HEK293 (cell line): ENCODE data around the gene LXN.

Experiments
- CTCF ChIA-PET: fragments of 350-600 bp; formaldehyde crosslinking; extraction: SDS; loops from one replicate; lab custom pipeline; 2021; ENCODE audit warnings: antibody characterized with exemption; lab: Yijun Ruan, JAX
- POLR2A ChIA-PET: fragments of 300-600 bp; formaldehyde crosslinking; extraction: SDS; loops from one replicate; lab custom pipeline; 2020; ENCODE audit warnings: antibody characterized with exemption, inconsistent platforms; lab: Yijun Ruan, JAX
- H3K27ac ChIP-seq: fragments of 200-500 bp; sonication (Bioruptor generic); 2 replicates; pipeline ENCODE4 v1.5.1; 2014; ENCODE audit warnings: low read depth, low read length, control low read depth, inconsistent platforms; ENCODE audit errors: extremely low read depth
- H3K36me3 ChIP-seq, 2 experiments: fragments of 200-500 bp in 1 of 2; sonication (Bioruptor generic) in 1 of 2; 1 replicate in 1 of 2; 2 replicates in 1 of 2; pipeline ENCODE4 v1.5.1; 2014 to 2017; ENCODE audit warnings: inconsistent platforms in 2 of 2, low read length in 2 of 2; ENCODE audit not compliant: control insufficient read depth in 2 of 2, insufficient read depth in 1 of 2
- H3K4me1 ChIP-seq: fragments of 200-500 bp; sonication (Bioruptor generic); 2 replicates; pipeline ENCODE4 v1.5.1; 2014; ENCODE audit warnings: mild to moderate bottlenecking, low read length, inconsistent platforms; ENCODE audit not compliant: control insufficient read depth, insufficient read depth
- H3K4me3 ChIP-seq: 2 replicates; pipeline ENCODE4 v1.5.1; 2011; ENCODE audit warnings: low read depth, mild to moderate bottlenecking, control low read depth, low read length, moderate library complexity
- H3K9me3 ChIP-seq: fragments of 200-500 bp; sonication (Bioruptor generic); 2 replicates; pipeline ENCODE4 v1.5.1; 2014; ENCODE audit warnings: low read depth, low read length, inconsistent platforms; ENCODE audit not compliant: control insufficient read depth, insufficient read depth
- ATF2 ChIP-seq: fragments of 450-650 bp; formaldehyde crosslinking; IDR thresholded peaks from 2 replicates; pipeline ENCODE4 v1.5.1; 2016; ENCODE audit warnings: missing biosample characterization, missing genetic modification characterization, low read depth
- KLF7 ChIP-seq: fragments of 450-650 bp; formaldehyde crosslinking; IDR thresholded peaks from 2 replicates; pipeline ENCODE4 v1.5.1; 2016; ENCODE audit warnings: missing biosample characterization, missing genetic modification characterization, borderline replicate concordance
- RBAK ChIP-seq: fragments of 450-650 bp; formaldehyde crosslinking; IDR thresholded peaks from 2 replicates; pipeline ENCODE4 v1.5.1; 2016; ENCODE audit warnings: missing biosample characterization, missing genetic modification characterization
- ZBTB17 ChIP-seq: fragments of 450-650 bp; formaldehyde crosslinking; IDR thresholded peaks from 2 replicates; pipeline ENCODE4 v1.5.1; 2016; ENCODE audit warnings: missing biosample characterization, missing genetic modification characterization
- ZFP37 ChIP-seq: fragments of 450-650 bp; formaldehyde crosslinking; IDR thresholded peaks from 2 replicates; pipeline ENCODE4 v1.5.1; 2016; ENCODE audit warnings: missing biosample characterization, missing genetic modification characterization
- ZNF112 ChIP-seq: fragments of 450-650 bp; formaldehyde crosslinking; IDR thresholded peaks from 2 replicates; pipeline ENCODE4 v1.5.0; 2017; ENCODE audit warnings: missing biosample characterization, missing genetic modification characterization
- ZNF175 ChIP-seq: fragments of 450-650 bp; formaldehyde crosslinking; IDR thresholded peaks from 2 replicates; pipeline ENCODE4 v1.5.1; 2016; ENCODE audit warnings: missing biosample characterization, missing genetic modification characterization
- ZNF19 ChIP-seq: fragments of 450-650 bp; formaldehyde crosslinking; IDR thresholded peaks from 2 replicates; pipeline ENCODE4; 2016; ENCODE audit warnings: missing biosample characterization, missing genetic modification characterization, low read depth
- ZNF2 ChIP-seq: fragments of 450-650 bp; formaldehyde crosslinking; IDR thresholded peaks from 2 replicates; pipeline ENCODE4 v1.5.1; 2016; ENCODE audit warnings: missing biosample characterization, missing genetic modification characterization
- ZNF223 ChIP-seq: fragments of 450-650 bp; formaldehyde crosslinking; IDR thresholded peaks from 2 replicates; pipeline ENCODE4 v1.5.1; 2016; ENCODE audit warnings: missing biosample characterization, missing genetic modification characterization
- ZNF239 ChIP-seq: fragments of 450-650 bp; formaldehyde crosslinking; IDR thresholded peaks from 2 replicates; pipeline ENCODE4 v1.5.1; 2016; ENCODE audit warnings: missing biosample characterization, missing genetic modification characterization
- ZNF274 ChIP-seq, 2 experiments: fragments of 200-500 bp in 1 of 2; fragments of 450-650 bp in 1 of 2; sonication (Bioruptor generic) in 1 of 2; formaldehyde crosslinking in 1 of 2; IDR thresholded peaks; 2 replicates each; pipeline versions ENCODE4 v1.5.1 to v1.6.1; 2014 to 2016; ENCODE audit warnings: borderline replicate concordance in 1 of 2, inconsistent platforms in 1 of 2, low read length in 1 of 2, missing biosample characterization in 1 of 2, missing genetic modification characterization in 1 of 2
- ZNF449 ChIP-seq: fragments of 450-650 bp; formaldehyde crosslinking; IDR thresholded peaks from 2 replicates; pipeline ENCODE4 v1.5.1; 2017; ENCODE audit warnings: missing biosample characterization, mild to moderate bottlenecking, missing genetic modification characterization, moderate library complexity
- ZNF514 ChIP-seq: fragments of 450-650 bp; formaldehyde crosslinking; IDR thresholded peaks from 2 replicates; pipeline ENCODE4 v1.5.1; 2016; ENCODE audit warnings: missing biosample characterization, missing genetic modification characterization
- ZNF544 ChIP-seq: fragments of 450-650 bp; formaldehyde crosslinking; IDR thresholded peaks from 2 replicates; pipeline ENCODE4 v1.5.0; 2017; ENCODE audit warnings: missing biosample characterization, missing genetic modification characterization
- ZNF548 ChIP-seq: fragments of 450-650 bp; formaldehyde crosslinking; IDR thresholded peaks from 2 replicates; pipeline ENCODE4 v1.5.1; 2016; ENCODE audit warnings: missing biosample characterization, missing genetic modification characterization
- ZNF560 ChIP-seq: fragments of 450-650 bp; formaldehyde crosslinking; IDR thresholded peaks from 2 replicates; pipeline ENCODE4 v1.5.1; 2017; ENCODE audit warnings: missing biosample characterization, missing genetic modification characterization, borderline replicate concordance
- ZNF561 ChIP-seq: fragments of 450-650 bp; IDR thresholded peaks from 2 replicates; pipeline ENCODE4 v1.5.1; 2018; ENCODE audit warnings: missing biosample characterization, missing genetic modification characterization, borderline replicate concordance
- ZNF600 ChIP-seq: fragments of 450-650 bp; formaldehyde crosslinking; IDR thresholded peaks from 2 replicates; pipeline ENCODE4 v1.5.1; 2016; ENCODE audit warnings: missing biosample characterization, missing genetic modification characterization
- ZNF626 ChIP-seq: fragments of 450-650 bp; sonication (Bioruptor Pico); formaldehyde crosslinking; IDR thresholded peaks from 2 replicates; pipeline ENCODE4 v1.5.1; 2018; ENCODE audit warnings: missing biosample characterization, missing genetic modification characterization, inconsistent platforms
- ZNF777 ChIP-seq: fragments of 450-650 bp; formaldehyde crosslinking; IDR thresholded peaks from 2 replicates; pipeline ENCODE4 v1.5.1; 2017; ENCODE audit warnings: missing biosample characterization, missing genetic modification characterization, borderline replicate concordance
- ZNF830 ChIP-seq: fragments of 450-650 bp; IDR thresholded peaks from 2 replicates; pipeline ENCODE4 v1.5.0; 2018; ENCODE audit warnings: missing biosample characterization, missing genetic modification characterization, low read depth, mild to moderate bottlenecking, moderate library complexity
- ZNF837 ChIP-seq: fragments of 450-650 bp; formaldehyde crosslinking; IDR thresholded peaks from 2 replicates; pipeline ENCODE4 v1.5.1; 2016; ENCODE audit warnings: missing biosample characterization, missing genetic modification characterization
- ZXDB ChIP-seq: fragments of 450-650 bp; formaldehyde crosslinking; IDR thresholded peaks from 2 replicates; pipeline ENCODE4 v1.5.1; 2016; ENCODE audit warnings: missing biosample characterization, missing genetic modification characterization
- TF ChIP-seq, protein P1 (sequence below): fragments of 450-650 bp; IDR thresholded peaks from 2 replicates; pipeline ENCODE4 v1.5.1; 2018; ENCODE audit warnings: missing biosample characterization, missing genetic modification characterization
- TF ChIP-seq, protein P2 (sequence below): fragments of 450-650 bp; formaldehyde crosslinking; IDR thresholded peaks from 2 replicates; pipeline ENCODE4 v1.5.1; 2016; ENCODE audit warnings: missing biosample characterization, missing genetic modification characterization

The LXN gene

DNA sequence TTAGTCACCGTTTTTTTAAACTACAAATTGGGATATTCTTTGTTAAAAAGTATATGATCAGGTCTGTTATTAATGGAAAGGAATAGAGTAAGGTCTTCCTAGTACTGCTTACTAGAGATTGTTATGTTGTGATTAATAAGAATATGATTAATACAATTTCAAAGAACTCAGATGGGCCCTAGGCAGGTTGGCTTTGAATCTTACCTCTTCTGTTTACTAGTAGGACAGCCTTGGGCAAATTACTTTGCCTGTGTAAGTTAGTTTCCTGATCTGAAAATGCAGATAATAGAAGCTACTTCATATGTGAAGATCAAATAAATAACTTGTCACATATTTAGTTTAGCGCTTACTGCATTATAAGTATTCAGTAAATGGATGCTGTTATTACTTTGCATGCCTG lies 21.3 kb downstream of the LXN start:
- POLR2A ChIA-PET: no interaction called here
- Histone ChIP-seq H3K4me3 (no peak overlapping the region), H3K9me3 (no peaks in the 10 kb centered on the region), H3K4me1 (no peaks in the 10 kb centered on the region), H3K36me3 (peaks cover 22 to 88% of the 10 kb centered on the region in 2 experiments), H3K27ac (no peak overlapping the region)
- CTCF ChIA-PET: interaction anchor here (0.8 to 1.7 kb wide), 2 partner anchors 9 to 138 kb away, joined by 4 to 5 read pairs; no protein-coding TSS in a partner anchor
- TF ChIP-seq ZNF830 (no peak), ZNF274 (IDR thresholded peaks at IDR 0.05; ENCODE audit: low read length) (no peak), ZNF274 (tag by site-specific recombination; IDR thresholded peaks at IDR 0.05; ENCODE audit: borderline replicate concordance) (no peak), ZXDB (tag by site-specific recombination) (no peak), ZNF561 (no peak), ZNF777 (tag by site-specific recombination) (no peak), ZNF544 (tag by site-specific recombination) (no peak), ZNF548 (tag by site-specific recombination) (no peak), ZNF19 (tag by site-specific recombination) (no peak), ZNF626 (no peak), ZNF449 (tag by site-specific recombination) (no peak), RBAK (tag by site-specific recombination) (no peak), KLF7 (tag by site-specific recombination) (no peak)

DNA sequence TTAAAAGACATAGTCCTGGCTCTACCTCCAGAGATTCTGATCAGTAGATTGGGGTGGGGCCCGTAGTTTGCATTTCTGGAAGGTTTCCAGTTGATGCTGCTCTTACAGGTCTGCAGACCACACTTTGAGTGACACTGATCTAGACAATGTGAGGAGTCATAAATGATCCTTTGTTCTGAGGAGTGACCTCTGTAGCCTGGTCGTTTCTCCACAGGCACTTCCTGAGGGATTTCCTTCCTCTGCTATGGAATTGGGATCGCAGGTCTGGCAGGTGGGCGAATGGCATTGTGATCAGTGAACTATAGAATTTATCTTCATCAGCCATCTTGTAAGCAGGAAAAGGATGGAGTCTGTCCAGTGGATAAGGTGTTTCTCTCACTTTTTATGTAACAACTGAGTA lies 22.7 kb downstream of the LXN start:
- no peaks in the 10 kb centered on the region for H3K4me1 ChIP-seq
- TF ChIP-seq ZNF239 (tag by site-specific recombination) (no peak), ZFP37 (tag by site-specific recombination) (no peak), ZNF600 (tag by site-specific recombination) (no peak)
- ChIA-PET POLR2A (no interaction called here), CTCF (interaction anchor here (0.8 kb wide), 1 partner anchor 17 kb away, joined by 3 read pairs; no protein-coding TSS in a partner anchor)
- H3K36me3 ChIP-seq: peaks cover 17 to 80% of the 10 kb centered on the region in 2 experiments
- H3K27ac ChIP-seq: no peak overlapping the region
- H3K4me3 ChIP-seq: no peak overlapping the region
- H3K9me3 ChIP-seq: no peaks in the 10 kb centered on the region

- Histone ChIP-seq H3K36me3 (peaks cover 10 to 33% of the 10 kb centered on the region in 2 experiments; a peak in 2 of 3 replicates), H3K27ac (peak within 1 kb of the TSS; percentile 57), H3K9me3 (no peaks in the 10 kb centered on the region), H3K4me3 (peak within 1 kb of the TSS; percentile 99), H3K4me1 (no peaks in the 10 kb centered on the region)
- ChIA-PET CTCF (interaction anchor here (0.5 to 3.5 kb wide), 19 partner anchors 10 to 830 kb away, joined by 3 to 22 read pairs (median 4); no protein-coding TSS in a partner anchor), POLR2A (interaction anchor here (0.6 to 1.9 kb wide), 7 partner anchors 17 to 158 kb away, joined by 3 to 17 read pairs (median 3); partner anchors contain the start of genes MFSD1 and MLF1)
- TF ChIP-seq, protein P1, sequence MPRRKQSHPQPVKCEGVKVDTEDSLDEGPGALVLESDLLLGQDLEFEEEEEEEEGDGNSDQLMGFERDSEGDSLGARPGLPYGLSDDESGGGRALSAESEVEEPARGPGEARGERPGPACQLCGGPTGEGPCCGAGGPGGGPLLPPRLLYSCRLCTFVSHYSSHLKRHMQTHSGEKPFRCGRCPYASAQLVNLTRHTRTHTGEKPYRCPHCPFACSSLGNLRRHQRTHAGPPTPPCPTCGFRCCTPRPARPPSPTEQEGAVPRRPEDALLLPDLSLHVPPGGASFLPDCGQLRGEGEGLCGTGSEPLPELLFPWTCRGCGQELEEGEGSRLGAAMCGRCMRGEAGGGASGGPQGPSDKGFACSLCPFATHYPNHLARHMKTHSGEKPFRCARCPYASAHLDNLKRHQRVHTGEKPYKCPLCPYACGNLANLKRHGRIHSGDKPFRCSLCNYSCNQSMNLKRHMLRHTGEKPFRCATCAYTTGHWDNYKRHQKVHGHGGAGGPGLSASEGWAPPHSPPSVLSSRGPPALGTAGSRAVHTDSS (tag by site-specific recombination): no peak
- TF ChIP-seq ZNF837 (no peak), ZNF112 (no peak), ZNF239 (tag by site-specific recombination) (no peak), ATF2 (tag by site-specific recombination) (no peak), ZNF514 (tag by site-specific recombination) (no peak), ZBTB17 (tag by site-specific recombination) (peak; percentile 97), ZNF175 (tag by site-specific recombination) (no peak), ZNF2 (peak; percentile 63; the same call in 1 of the 2 replicates), ZNF560 (tag by site-specific recombination) (no peak), ZNF223 (no peak)
- TF ChIP-seq, protein P2, sequence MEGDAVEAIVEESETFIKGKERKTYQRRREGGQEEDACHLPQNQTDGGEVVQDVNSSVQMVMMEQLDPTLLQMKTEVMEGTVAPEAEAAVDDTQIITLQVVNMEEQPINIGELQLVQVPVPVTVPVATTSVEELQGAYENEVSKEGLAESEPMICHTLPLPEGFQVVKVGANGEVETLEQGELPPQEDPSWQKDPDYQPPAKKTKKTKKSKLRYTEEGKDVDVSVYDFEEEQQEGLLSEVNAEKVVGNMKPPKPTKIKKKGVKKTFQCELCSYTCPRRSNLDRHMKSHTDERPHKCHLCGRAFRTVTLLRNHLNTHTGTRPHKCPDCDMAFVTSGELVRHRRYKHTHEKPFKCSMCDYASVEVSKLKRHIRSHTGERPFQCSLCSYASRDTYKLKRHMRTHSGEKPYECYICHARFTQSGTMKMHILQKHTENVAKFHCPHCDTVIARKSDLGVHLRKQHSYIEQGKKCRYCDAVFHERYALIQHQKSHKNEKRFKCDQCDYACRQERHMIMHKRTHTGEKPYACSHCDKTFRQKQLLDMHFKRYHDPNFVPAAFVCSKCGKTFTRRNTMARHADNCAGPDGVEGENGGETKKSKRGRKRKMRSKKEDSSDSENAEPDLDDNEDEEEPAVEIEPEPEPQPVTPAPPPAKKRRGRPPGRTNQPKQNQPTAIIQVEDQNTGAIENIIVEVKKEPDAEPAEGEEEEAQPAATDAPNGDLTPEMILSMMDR (tag by site-specific recombination): peak; percentile 91
Observed at GRCh38 chr3:158644345-158644908, 28.0 kb downstream of the LXN start, which contains the start of gene GFM1. Gene GFM1, plus strand, starts transcription at chr3:158644527. Its CDS starts 108 bp downstream, at chr3:158644635.
